T follicular helper cell (primary cell): ENCODE results near the gene CRABP1.
"Not testable (repeated sequence)": the region's sequence is repeated elsewhere in the genome, so short reads cannot be mapped to it uniquely, and the experiment has no call there.

Experiments used
- DNase-seq: peaks from one replicate; pipeline ENCODE4 v3.0.0-alpha.2; 2020; ENCODE audit warnings: low read depth

The CRABP1 gene

GRCh38 chr15:78374436-78375393, 34.6 kb downstream of the CRABP1 start:
- no peak for DNase-seq

GRCh38 chr15:78380143-78380542, 40.0 kb downstream of the CRABP1 start:
- not testable (repeated sequence) for DNase-seq

- DNase-seq: no peak
These were observed 42.1 kb downstream of the CRABP1 start for GRCh38 chr15:78382114-78382880.

GRCh38 chr15:78384651-78385050, 44.5 kb downstream of the CRABP1 start:
- no peak for DNase-seq

- DNase-seq: no peak
These were observed 47.3 kb downstream of the CRABP1 start for GRCh38 chr15:78387246-78388037.

GRCh38 chr15:78388865-78389264, 48.7 kb downstream of the CRABP1 start:
- no peak for DNase-seq

- DNase-seq: no peak
These were observed 49.2 kb downstream of the CRABP1 start for GRCh38 chr15:78389322-78389721.

- DNase-seq: no peak
These were observed 49.6 kb downstream of the CRABP1 start for GRCh38 chr15:78389738-78390137.

- DNase-seq: no peak
These were observed 50.1 kb downstream of the CRABP1 start for GRCh38 chr15:78390242-78390641.

- DNase-seq: no peak
These were observed 50.7 kb downstream of the CRABP1 start for GRCh38 chr15:78390826-78391225.

GRCh38 chr15:78391781-78392180, 51.6 kb downstream of the CRABP1 start:
- DNase-seq: no peak

- no peak for DNase-seq
These were observed 52.3 kb downstream of the CRABP1 start for GRCh38 chr15:78392430-78392829.

- DNase-seq: no peak
These were observed 53.0 kb downstream of the CRABP1 start for GRCh38 chr15:78393137-78393536.

GRCh38 chr15:78394026-78394425, 53.9 kb downstream of the CRABP1 start:
- DNase-seq: no peak

GRCh38 chr15:78394981-78395616, 54.9 kb downstream of the CRABP1 start:
- no peak for DNase-seq

- DNase-seq: no peak
These were observed 56.1 kb downstream of the CRABP1 start for GRCh38 chr15:78396186-78396814.

GRCh38 chr15:78396976-78397375, 56.8 kb downstream of the CRABP1 start:
- no peak for DNase-seq

- DNase-seq: no peak
These were observed 57.2 kb downstream of the CRABP1 start for GRCh38 chr15:78397382-78397781.
